Dermis microvascular lymphatic vessel endothelial cell (primary cell): ENCODE results near the gene ALK. TPM values are rescaled to one million over a fixed set of nuclear protein-coding genes. Genes with fewer than 3 reads are reported as not detected.

Experiments
- DNase-seq, 2 donors: peaks; one replicate each; pipeline versions ENCODE4 v3.0.0 to v3.0.0-alpha.2; 2010; ENCODE audit warnings: low read depth in 2 of 2
- total RNA-seq: library from RNA; depleted of rRNA; stranded (reverse); fragments of >200 nt; gene quantifications from 2 replicates; pipeline ENCODE4 v1.2.1, GENCODE V29; 2014

Gene ALK
- total RNA-seq, 1 donor from 2014 or later, result not detected

DNA sequence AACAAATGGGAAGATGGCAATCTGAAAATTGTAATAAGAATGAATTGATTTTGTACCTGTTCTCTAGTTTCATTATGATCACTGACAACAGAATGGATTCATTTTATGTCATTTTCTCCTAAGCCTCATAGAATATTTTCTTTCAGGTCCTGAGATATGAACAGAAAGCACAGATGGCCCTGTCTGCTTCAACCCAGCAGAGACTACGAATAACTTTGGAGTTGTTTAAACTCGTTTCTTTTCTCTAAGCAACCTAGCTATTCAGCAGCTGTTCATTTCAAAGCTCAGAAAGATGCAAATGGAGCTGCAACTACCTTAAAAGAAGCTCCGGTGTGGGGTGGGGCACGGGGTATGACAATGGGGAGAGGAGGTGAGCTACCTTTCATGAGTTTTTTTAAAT is 124.9 kb downstream of the ALK start:
- DNase-seq, result no peak

DNA sequence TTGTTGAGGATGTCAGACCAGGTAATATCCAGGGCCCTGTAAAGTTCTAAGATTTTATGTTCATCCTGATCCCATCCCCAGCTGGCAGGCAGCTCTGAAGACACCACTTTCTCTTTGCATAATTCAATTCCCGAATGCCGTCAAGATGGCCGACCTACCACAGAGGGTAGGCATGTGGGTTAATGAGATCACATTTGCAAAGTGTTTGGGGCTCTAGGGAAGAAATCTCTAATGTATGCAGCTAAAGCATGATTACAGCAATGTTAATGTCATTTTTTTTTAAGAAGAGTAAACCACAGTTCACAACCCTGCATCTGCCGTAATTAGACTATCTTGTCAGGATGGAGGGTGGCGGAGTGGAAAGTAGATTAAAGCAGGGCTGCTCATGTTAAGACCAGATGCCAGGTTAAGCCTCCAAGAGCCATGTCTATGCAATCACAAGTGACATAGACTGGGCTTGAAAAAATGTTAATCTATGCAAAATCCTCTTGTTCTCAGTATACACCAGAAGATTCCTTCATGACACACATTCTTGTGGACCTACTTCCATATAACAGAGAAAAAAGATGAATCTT is 131.4 kb downstream of the ALK start:
- no peak for DNase-seq

DNA sequence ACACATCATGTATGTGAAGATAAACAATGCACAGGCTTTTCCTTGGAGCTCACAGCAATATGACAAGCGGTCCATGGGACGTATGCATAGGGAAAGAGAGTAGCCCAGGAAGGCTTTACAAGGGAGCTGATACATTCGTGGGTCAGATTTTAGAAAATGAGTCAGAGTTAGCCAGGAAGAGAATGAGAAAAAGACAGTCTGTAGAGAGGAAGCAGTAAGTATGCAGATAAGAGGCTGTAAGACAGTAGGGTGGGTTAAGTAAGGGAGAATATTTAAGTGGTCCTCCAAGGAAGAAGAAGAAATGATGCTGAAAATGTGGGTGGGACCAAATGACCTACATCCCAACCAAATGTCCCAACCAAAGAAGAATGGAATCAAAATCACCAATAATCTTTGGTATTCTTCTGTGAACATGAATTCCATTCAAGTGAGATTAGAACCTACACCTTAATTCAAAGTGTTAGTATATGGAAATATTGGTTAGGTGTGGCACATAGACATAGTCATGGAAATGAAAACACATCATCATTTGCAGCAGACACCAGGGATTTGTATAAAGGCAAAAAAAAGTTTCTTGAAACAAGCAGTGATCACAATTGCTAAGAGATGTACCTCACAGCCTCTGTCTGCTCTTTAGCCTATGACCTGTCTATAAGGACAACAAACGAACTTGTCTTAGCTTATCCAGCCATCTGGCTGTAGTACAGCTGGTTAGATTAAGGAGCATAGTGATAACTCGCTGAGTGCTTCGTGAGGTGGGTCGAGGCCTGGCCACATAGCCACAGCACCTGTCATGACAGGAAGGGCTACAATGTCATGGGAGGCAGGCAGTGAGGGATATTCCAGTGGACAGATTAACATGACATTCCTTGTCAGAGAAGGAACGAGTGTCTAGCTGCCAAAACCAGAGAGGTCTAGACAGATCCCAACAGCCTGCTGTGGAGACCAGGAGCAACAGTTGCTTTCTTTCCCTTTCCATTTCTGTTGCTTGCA is 133.6 kb downstream of the ALK start:
- no peak for DNase-seq

DNA sequence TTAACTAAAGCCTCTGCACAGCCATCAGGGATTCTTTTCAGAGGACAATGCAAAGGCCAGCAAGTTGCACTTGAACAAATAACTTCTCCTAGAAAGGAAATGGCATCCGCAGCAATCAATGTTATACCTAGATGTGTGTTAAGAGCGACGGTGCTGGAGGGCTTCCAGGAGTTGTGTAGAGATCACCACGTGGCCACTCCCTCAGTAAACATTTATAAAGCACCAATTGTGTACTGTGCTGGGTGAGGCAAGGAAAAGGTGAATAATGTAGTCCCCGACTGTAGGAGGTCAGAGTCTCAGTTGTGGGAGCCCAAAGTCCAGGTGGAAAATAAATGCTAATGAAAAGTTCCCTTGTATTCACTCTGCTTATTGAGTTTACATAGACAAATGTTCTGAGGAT is 135.0 kb downstream of the ALK start:
- no peak for DNase-seq

DNA sequence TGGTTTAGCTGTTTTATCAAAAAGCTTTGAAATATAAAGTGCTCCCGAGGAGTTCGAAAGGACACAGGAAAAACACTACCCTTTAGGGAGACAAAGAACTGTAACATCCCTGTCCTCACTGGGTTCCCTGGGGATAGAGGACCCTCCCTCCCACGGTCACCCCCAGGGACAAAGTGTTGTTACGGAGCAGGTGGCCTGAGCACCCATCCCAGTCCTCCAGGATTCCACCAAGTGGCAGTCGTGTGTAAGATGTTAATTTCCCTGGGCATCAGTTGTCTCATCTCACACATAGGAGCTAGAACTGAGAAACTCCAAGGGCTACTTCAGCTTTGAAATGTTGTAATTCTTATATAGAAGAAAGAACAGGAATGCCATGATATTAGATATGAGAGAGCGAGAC is 137.7 kb downstream of the ALK start:
- DNase-seq, result no peak

DNA sequence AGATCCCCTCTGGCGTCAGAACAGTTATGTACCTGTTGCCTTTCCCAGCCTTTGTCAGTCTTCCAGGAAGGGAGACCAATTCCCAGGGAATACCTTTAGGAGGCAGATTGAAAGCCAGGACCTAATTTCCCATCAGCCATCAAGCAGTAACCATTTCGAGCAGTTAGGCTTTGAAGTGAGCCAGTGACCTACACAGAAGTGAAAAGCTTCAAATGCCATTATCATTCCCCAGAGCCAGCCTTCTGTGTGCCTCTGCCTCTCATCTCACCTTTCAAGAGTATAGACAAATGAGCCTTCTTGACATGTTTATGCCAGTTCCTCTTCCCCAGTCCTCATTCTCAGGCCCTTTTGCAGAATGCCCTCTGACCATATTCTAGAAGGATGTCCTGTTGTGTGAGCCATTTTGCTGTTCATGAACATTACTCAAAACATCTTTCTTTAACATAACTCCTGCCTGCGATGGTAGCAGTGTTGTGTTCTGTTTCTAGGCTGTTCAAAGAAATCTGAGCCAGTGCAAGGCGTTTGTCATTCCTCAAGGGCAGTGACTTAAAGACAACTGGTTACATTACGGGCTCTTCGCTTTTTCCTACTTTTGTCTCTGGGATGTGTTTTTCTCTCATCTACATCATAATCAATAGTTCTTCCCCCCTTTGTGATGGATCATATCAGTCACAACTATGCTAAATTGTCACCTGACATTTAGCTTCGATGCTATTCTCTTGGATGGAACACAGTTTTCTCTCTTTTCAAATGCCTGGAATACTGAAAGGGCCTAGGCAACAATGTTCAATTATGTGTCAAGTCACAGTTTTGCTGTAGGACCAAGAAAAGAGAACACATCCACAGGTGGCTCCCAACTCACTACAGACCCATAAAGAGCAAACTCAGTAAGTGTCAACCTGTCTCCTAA is 138.6 kb downstream of the ALK start:
- no peak for DNase-seq

DNA sequence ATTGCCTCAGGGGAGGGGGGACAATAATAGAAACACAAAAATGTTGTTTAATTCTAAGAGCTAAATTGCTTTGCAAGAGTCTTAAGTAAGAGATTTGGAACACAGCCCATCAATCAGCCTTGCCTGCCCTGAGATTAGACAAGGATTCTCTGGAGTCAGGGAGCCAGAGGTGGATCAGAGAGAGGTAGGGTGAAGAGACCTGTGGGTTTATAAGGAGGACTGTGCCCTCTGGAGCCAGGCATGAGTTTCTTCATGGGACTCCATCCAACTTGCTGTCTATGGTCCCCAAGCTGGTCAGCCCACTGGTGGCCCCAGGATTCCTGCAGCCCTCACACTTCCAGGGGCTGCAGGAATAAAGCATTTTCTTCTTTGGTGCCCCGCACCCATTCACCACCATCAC is 139.3 kb downstream of the ALK start:
- no peak for DNase-seq

DNA sequence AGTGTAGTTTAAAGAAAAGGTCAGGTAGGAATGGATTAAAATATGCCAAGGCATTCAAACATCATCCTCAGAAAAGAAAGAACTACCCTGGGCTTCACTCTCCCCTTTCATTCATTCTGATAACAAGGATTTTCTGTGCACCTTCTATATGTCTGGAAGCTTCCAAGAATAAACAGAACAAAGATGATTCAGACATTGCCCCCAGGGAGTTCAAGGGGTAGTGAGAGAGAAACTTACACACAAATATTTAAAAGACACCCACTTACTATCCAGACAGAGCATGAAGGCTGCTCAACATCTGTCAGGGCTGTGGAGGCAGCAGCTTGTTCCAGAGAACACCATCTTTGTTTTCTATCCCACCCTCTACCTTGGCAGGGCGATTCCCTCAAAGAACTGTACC is 140.5 kb downstream of the ALK start:
- no peak for DNase-seq

DNA sequence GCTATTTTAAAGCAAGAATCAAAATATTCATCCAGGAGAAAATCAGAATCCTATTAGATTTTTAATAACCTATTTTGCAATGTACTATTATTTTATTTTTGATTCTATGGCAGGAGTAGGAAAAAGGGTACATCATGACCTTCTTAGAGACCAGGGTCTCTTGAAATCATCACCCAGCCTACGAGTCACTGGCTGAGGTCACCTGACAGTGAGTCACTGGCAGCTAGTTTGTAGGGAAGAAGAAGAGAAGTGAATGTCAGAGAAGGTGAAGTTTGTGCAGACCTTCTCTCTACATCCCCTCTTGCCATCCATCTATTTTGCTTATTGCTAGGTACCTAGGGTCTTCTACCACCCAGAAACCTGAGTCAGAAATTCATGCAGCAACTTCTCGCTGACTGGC is 144.2 kb downstream of the ALK start:
- no peak for DNase-seq

DNA sequence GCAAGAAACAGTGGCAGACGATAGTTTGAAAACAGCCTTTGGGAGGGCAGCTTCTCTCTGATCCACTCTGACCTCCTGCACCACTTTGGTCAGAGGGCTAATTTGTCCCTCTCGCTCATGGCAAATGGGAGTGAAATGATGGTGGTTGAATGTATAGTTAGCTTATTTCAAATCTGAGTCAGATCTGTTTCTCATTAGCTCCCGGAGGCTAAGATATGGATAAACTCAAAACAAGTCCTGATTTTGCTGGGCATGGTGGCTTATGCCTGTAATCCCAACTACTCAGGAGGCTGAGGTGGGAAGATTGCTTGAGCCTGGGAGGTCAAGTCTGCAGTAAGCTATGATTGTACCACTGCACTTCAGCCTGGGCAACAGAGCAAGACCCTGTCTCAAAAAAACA is 145.0 kb downstream of the ALK start:
- no peak for DNase-seq

DNA sequence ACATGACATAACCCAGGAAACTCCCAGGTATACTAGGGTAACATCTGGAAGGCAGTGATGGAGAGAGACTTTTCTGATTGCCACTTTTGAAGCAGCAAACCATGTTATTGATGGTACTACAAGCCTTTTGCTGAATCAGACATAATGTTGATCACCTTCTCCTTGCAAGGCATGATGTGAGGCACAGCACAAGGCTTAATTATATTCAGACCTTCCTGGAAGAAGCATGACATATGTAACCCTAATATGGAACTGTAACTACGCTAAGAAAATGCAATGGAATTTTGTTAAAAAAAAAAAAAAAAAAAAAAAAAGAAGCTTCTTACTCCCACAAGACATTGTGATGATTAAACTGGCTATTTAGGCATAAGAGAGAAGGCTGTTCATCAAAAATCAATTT is 145.4 kb downstream of the ALK start:
- DNase-seq, result no peak

DNA sequence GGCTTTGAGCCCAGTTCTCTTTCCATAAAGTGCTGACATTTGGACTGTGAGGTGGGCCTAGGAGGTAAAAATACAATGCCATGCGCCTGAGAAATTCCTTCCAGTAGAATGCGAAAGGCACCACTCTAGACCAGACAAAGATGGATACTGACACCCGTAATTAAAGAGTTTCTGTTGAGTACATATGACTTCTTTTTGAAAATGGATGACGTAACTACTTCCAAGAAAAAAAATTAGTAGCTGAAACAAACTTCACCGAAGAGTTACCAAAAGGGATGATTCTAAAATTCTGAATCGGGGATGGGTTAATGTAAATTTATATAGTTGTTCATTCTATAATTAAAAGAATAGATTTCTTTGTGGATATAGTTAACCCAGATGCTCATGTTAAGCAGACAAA is 146.8 kb downstream of the ALK start:
- DNase-seq, result no peak

DNA sequence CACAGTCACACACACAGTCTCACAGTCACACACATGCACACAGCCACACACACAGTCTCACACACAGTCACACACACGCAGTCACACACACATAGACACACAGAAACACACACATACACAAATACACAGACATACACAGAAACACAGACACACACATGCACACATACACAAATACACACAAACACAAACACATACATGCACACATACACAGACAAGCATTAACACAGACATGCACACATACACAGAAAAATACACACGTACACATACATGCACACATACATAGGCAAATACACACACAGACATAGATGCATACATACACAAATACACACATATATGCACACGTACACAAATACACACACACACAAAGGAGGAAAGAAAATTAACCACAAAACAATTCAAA is 150.5 kb downstream of the ALK start:
- no peak for DNase-seq

DNA sequence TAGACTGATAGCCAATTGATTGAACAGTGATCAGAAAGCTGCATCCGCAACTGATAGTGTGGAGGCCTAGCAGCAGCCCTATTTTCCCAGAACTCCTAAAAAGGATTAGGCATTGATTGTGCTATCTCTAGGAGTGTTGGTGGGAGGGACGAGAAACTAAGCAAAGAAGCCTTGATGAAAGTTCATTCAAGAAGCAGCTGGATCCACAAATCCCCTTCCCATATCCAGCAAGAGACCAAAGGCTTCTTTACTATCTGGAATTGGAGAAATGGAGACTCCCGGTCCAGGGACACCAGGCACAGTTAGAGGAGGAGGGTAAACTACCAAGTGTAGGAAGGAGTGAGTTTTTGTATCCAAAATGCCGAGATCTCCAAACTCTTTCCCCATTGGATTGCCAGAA is 151.5 kb downstream of the ALK start:
- DNase-seq, result no peak

DNA sequence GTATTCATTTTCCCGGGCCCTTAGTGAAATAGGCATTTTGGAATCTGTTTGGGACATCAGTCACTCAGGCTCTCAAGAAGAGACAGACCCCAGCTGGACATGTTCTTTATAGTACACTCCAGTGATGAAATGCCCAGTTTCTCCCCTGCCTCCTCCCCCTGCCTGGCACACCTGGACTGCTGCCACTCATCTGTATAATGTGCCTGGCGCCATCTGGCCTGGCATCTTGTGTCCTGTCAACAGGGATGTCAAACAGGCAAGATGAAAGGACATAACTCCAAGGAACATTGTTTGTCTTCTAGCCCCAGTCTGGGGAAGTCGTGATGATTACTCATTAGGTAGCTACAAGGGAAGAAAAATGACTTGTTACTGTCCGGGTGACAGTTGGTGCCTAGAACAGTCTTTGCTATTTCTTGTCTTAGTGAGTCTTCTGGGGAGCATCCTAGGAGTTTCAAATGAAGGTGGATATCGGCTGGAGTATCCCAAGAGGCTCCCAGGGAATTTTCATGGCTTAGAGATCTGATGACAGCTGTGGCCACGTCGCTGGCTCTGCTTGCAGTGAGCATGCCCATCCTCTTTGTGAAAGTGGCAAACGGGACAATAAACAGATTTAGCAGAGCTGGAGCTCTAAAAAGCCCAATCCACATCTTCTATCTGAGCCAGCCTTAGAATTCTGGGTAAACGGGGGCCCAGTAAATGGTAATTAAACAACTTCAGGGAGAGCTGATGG is 153.6 kb downstream of the ALK start:
- no peak for DNase-seq

DNA sequence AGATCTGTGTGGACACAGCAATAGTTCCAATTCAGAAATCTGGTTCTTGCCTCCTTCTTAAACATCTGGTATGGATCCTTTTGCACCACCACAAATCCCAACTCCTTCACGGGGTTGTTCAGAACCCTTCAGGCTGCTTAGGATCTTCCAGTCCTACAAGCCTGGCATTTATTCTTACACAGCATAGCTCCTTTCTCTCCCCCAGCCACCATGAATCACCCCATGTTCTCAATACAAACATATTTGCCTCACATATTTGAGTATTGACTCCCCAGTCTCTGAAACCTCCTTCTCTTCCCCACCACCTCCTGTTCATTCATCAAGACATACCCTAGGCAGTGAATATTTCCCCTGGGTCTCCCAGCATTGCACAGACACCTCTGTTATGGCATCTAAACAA is 155.2 kb downstream of the ALK start:
- no peak for DNase-seq

DNA sequence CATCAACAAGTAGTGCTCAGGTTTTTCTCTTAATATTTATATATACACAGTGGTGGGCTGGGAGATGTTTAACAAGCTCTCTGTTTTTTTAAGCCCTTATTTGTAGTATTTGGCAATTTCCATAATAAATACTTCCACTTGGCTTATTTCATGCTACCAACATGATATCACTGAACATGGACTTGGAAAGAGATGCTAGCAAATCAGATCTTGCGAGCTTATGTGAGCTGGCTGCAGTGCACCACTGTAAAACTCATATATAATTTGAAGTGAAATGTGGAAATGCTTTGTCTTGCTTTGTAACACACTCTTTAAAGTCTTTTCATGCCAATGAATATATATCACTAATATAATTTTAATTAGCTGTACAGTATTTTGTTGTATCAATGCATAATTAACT is 155.7 kb downstream of the ALK start:
- DNase-seq, result no peak

DNA sequence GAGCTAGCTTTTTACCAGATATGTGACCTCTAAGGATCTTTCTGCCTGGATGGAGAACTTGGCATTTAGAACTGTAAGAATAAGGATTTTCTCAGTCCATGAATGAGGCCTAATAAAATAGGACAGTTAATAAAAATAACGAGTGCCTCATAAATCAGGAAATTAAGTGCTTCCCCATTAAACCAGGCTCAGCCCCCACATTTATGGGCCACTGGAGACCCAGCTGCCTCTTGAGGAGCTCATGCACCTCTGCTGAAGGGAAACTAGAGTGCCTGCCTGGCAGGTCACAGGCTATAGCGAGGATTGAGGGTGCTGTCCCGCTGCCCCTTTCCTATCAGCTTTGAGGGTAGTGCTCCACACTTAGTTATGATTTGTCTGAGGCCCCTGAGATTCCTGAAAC is 158.0 kb downstream of the ALK start:
- no peak for DNase-seq

DNA sequence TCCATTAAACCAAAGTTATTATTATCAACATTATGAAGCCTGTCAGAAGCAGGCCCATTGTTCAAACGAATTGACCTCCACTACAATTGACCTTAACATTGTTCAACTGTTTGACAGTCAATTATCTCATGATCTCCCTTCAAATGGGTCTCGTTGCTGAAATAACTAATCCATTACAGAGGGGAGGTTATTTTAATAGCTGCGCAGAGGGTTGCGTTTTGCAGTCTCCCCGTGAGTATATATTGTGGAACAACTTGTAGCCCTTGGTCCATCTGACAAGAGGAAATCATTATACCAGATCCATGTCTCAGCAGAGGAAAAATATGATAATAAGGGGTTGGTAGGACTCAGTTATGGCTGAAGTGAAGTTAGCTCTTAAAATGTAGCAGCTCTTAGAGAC is 159.1 kb downstream of the ALK start:
- DNase-seq, result no peak

DNA sequence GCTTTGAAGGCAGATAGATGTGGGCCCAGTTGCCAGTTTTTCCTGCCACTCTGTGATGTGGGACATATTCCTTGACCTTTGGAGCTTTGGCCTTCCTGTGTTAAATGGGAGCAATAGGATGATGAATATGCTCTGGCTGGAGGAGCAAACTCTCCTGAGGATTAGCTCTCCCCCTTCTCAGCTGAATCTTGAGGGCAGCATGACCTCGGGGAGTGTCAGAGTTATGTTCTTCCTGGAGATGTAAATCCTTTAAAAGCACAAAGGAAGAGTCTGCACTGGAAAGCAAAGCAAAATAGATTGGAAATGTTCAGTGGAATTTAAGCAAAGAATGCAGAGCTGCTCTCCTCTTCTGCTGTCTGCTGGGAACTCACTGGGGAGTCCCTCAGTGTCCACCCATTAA is 160.1 kb downstream of the ALK start:
- DNase-seq, result no peak

DNA sequence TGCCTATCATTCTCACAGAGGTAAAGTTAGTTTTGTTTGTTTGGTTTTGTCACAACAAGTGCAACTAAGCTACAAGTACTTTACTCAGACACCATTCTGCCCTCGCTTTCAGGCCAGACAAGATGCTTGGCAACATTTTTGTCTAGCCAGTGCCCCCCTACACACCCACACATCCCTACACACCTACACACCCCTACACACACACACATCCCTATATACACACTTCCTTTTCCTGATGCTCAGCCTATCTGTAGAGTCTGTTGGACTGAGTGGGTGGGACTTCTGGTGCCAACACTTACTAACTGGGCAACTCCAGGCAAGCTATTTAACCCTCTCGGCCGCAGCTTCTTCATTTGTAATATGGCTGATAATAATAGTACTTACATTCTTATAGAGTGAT is 161.4 kb downstream of the ALK start:
- DNase-seq, result no peak

DNA sequence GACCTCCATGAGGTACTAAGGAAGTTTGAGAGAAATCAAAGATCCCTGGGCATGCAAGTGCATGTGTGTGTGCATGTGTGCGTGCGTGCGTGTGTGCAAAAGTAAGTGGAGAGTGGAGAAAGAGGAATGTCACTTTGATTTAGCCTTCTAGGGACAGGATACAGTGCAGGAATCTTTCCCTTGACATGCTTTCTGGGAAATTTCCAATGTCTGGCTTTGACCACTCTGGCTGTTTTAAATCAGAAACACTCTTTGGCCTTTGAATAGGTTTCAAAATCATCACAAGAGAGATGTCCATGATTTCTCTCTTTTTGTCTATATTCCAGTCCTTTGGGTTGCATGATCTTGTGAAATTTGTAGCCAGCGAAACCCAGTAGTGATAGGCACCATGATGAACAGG is 162.0 kb downstream of the ALK start:
- no peak for DNase-seq
